Measurements from ENCODE around the gene VPREB1.
"Not testable (repeated sequence)": the region's sequence is repeated elsewhere in the genome, so short reads cannot be mapped to it uniquely, and the experiment has no call there.

VPREB1 gene

DNA sequence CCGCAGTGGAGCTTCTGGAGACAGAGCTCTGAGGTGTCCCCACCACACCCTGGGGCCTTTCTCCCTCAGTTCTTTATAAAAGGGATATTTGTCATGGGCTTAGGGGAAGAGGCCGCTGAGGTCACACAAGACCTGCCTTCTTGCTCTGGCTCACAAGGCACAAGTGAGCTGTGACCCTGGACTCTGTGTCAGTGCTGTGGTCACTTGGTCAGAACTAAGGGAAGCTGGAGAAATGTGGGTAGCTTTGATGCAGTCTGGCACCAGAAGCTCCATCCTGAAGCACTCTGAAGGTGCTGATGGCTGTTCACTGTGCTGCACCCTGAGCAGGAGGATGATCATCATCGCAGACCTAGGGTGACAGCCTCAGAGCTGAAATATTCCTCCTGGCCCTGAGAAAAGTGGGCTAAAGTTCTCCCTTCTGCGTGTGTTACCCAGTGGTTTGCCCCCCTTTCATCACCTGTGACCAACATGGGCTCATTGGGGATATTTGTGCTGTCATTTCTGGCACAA is 28.1 kb upstream of the VPREB1 start:
- DNase-seq (ENCODE audit: insufficient read length) (no peak), FAIRE-seq (peak; percentile 64)
- TF ChIP-seq TAF1 (IDR thresholded peaks at IDR 0.05; ENCODE audit: borderline replicate concordance, low read depth, low read length) (no peak), POLR2AphosphoS5 (IDR thresholded peaks at IDR 0.05; ENCODE audit: low read depth, low read length) (no peak), POLR2A (IDR thresholded peaks at IDR 0.05; ENCODE audit: low read depth, low read length) (no peak)

GRCh38 chr22:22218302-22218701 is 26.3 kb upstream of the VPREB1 start:
- DNase-seq (ENCODE audit: insufficient read length) (no peak), FAIRE-seq (no peak)
- TF ChIP-seq POLR2AphosphoS5 (IDR thresholded peaks at IDR 0.05; ENCODE audit: low read depth, low read length) (no peak), POLR2A (IDR thresholded peaks at IDR 0.05; ENCODE audit: low read depth, low read length) (no peak), TAF1 (IDR thresholded peaks at IDR 0.05; ENCODE audit: borderline replicate concordance, low read depth, low read length) (no peak)

DNA sequence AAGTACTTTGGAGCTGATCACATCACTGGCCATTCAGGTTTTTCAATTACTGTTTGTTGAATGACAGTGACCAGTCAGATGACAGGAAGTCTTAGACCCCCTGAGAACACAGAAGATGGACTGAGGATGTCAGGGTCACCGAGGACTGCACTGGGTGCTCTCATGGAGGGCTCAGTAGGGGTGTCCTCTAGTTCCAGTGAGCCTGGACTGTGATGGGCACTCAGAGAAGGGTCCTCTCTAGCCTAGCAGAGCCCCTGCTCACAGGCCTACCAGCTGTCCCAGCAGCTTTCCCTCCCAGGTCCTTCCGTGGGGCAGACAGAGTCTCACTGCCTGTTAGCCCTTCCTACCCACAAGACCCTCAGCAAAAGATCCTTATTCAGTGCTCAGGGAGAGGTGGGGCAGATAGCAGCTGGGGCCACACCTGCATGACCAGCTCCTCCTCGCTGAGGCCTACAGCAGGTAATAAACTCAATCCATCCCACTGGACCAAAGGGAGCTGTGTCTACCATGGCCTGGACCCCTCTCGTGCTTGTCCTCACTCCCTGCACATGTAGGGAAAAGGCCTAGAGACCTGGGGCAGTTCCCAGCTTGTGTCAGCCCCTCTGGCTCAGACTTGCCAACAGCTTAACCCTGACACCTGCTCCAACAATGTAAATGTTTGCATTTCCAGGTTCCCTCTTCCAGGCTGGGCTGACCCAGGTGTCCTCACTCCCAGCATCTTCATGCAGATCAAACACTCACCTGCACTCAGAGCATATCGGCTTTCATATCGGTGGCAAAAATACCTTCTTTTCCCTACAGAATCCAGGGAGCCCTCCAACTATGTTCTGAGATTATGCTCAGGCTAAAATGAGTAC is 25.2 kb upstream of the VPREB1 start:
- DNase-seq (ENCODE audit: insufficient read length): no peak
- no peak for FAIRE-seq
- TF ChIP-seq POLR2AphosphoS5 (IDR thresholded peaks at IDR 0.05; ENCODE audit: low read depth, low read length) (no peak), TAF1 (IDR thresholded peaks at IDR 0.05; ENCODE audit: borderline replicate concordance, low read depth, low read length) (no peak), POLR2A (IDR thresholded peaks at IDR 0.05; ENCODE audit: low read depth, low read length) (no peak)

DNA sequence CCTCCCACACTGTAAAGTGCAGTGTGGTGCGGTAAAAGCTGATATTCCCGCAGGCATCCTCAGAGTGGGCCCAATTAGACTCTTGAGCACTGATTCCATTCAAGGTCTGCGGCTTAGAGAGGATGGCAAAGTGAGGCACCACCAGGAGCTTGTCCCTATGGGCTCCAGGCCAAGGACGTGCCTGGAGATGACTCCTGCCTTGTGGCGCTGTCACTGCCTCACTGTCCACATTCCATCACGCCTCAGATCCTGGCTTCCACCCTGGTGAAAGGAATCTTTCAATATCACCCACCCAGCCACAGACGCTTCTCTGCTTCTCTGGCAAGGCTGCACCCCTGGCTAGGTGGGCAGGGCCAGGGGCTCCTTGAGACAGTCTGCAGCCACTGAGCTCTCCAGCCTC is 23.5 kb upstream of the VPREB1 start:
- DNase-seq (ENCODE audit: insufficient read length); FAIRE-seq: not testable (repeated sequence)

DNA sequence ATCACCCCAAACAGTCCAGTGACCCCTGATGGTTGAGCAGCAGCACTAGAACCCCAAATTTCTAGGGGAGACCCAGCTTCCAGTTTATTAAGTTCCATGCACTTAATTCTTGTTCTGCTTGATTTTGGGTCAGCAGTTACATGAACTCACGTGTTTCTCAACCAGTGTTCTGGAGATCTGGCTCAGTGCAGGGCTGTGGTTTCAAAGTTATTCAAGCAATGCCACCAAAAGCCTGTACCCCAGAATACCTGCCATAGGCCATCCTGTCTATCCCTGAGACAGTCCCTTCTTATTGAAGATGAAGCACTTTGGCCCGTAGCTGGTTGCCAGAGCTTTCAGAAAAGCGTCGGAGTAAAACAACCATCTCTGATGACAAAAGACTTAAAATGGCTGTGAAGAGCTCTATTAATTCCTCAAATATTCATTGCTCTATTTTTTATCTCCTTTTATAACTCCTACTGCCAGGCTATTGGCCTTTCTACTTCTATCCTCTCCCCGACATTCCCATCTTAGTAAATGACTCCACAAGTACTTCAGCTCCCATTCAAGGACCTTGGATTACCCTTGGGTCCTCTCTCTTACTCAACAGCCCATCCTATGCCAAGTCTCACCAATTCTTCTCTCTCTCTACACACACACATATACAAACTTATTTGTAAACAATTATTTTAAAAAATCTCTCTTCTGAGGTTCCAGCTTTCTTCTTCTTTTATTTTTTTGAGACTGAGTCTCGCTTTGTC is 18.0 kb upstream of the VPREB1 start:
- DNase-seq (ENCODE audit: insufficient read length) (no peak), FAIRE-seq (no peak)
- TF ChIP-seq TAF1 (IDR thresholded peaks at IDR 0.05; ENCODE audit: borderline replicate concordance, low read depth, low read length) (no peak), POLR2A (IDR thresholded peaks at IDR 0.05; ENCODE audit: low read depth, low read length) (no peak), POLR2AphosphoS5 (IDR thresholded peaks at IDR 0.05; ENCODE audit: low read depth, low read length) (no peak)

DNA sequence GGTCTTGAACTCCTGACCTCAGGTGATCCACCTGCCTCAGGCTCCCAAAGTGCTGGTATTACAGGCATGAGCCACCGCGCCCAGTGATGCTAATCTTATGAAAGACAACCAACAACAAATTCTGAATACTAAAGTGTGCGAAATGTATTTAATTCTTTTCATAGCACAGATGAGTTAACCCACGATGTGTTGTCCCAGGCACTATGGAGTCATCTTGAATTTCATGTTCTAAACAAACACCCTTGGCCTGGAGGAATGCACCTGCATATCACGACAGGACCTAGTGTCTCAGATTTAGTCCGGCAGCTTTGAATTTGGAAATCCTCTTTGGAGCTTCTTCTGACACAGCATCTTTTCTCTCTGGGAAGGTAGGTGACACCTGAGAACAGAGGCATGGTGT is 16.2 kb upstream of the VPREB1 start:
- no peak for FAIRE-seq
- TF ChIP-seq TAF1 (IDR thresholded peaks at IDR 0.05; ENCODE audit: borderline replicate concordance, low read depth, low read length) (no peak), POLR2AphosphoS5 (IDR thresholded peaks at IDR 0.05; ENCODE audit: low read depth, low read length) (no peak), POLR2A (IDR thresholded peaks at IDR 0.05; ENCODE audit: low read depth, low read length) (no peak)
- no peak for DNase-seq (ENCODE audit: insufficient read length)

GRCh38 chr22:22228921-22229320 is 15.7 kb upstream of the VPREB1 start:
- DNase-seq (ENCODE audit: insufficient read length): no peak
- TF ChIP-seq POLR2AphosphoS5 (IDR thresholded peaks at IDR 0.05; ENCODE audit: low read depth, low read length): no peak
- TF ChIP-seq TAF1 (IDR thresholded peaks at IDR 0.05; ENCODE audit: borderline replicate concordance, low read depth, low read length): no peak
- no peak for TF ChIP-seq POLR2A (IDR thresholded peaks at IDR 0.05; ENCODE audit: low read depth, low read length)
- FAIRE-seq: no peak

- no peak for TF ChIP-seq POLR2A (IDR thresholded peaks at IDR 0.05; ENCODE audit: low read depth, low read length)
- no peak for TF ChIP-seq POLR2AphosphoS5 (IDR thresholded peaks at IDR 0.05; ENCODE audit: low read depth, low read length)
- no peak for TF ChIP-seq TAF1 (IDR thresholded peaks at IDR 0.05; ENCODE audit: borderline replicate concordance, low read depth, low read length)
- FAIRE-seq (no peak), DNase-seq (ENCODE audit: insufficient read length) (no peak)
Observed at GRCh38 chr22:22229683-22230420, 14.7 kb upstream of the VPREB1 start.

DNA sequence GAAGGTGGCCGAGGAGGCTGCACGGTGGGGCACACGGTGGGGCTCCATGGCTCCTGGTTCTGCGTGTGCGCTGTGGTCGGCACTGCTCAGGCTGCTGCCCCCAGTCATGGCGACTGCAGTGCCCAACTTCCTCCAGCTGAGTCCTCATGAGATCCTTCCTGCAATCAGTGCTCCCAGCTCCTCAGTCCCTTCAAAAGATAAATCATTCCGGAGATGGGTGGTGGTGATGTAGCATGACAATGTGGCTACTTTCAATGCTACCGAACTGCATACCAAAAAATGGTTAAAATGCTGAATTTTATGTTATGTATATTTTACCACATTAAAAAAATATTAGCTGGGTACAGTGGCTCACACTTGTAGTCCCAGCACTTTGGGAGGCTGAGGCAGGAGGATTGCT is 14.1 kb upstream of the VPREB1 start:
- no peak for FAIRE-seq
- no peak for TF ChIP-seq POLR2AphosphoS5 (IDR thresholded peaks at IDR 0.05; ENCODE audit: low read depth, low read length)
- no peak for TF ChIP-seq POLR2A (IDR thresholded peaks at IDR 0.05; ENCODE audit: low read depth, low read length)
- no peak for TF ChIP-seq TAF1 (IDR thresholded peaks at IDR 0.05; ENCODE audit: borderline replicate concordance, low read depth, low read length)
- no peak for DNase-seq (ENCODE audit: insufficient read length)

DNA sequence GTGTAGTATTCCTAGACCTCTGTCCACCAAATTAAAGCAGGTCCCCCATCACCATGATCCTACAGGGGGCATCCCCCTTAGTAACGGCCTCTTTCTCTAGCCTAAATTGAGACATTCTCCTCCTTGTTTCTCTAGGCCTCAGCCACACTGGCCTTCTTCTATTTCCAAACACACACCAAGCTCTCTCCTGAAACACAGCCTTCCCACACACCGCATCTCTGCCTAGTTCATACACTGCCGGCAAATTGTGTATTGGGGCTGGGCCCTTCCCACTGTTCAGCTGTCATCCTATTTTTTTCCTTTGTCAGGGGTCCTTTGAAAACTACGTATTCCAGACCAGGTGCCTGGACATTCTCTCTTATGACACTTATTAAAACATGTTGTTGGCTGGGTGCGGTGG is 11.5 kb upstream of the VPREB1 start:
- FAIRE-seq: no peak
- TF ChIP-seq TAF1 (IDR thresholded peaks at IDR 0.05; ENCODE audit: borderline replicate concordance, low read depth, low read length) (no peak), POLR2A (IDR thresholded peaks at IDR 0.05; ENCODE audit: low read depth, low read length) (no peak), POLR2AphosphoS5 (IDR thresholded peaks at IDR 0.05; ENCODE audit: low read depth, low read length) (no peak)

DNA sequence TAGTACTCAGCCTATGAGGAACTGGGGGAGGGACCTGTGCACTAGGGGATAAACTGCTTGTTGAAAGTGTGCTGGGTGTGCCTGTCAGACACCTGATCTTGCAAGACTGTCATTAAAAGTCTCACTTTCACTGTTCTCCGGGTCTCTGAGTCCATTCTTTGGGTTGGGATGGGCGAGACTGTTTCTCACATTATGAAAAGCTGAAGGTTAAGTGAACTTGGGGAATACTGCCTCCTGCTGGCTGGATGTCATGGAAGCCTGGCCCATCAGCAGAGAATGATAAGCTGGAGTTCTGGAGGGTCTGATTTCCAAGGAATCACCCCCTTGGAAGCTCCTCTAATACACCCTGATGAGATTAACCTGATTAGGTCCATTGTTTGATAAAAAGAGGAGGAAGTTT is 9.0 kb upstream of the VPREB1 start:
- DNase-seq (ENCODE audit: insufficient read length) (peak; percentile 37), FAIRE-seq (peak; percentile 81)
- TF ChIP-seq POLR2A (IDR thresholded peaks at IDR 0.05; ENCODE audit: low read depth, low read length) (no peak), POLR2AphosphoS5 (IDR thresholded peaks at IDR 0.05; ENCODE audit: low read depth, low read length) (no peak), TAF1 (IDR thresholded peaks at IDR 0.05; ENCODE audit: borderline replicate concordance, low read depth, low read length) (no peak)

More for the DNA sequence above, 11.5 kb upstream of the VPREB1 start:
- DNase-seq (ENCODE audit: insufficient read length): no peak
